ENCODE measurements around the gene RAB19.
A peak's percentile ranks its signal among the peaks of the same experiment; 100 is the strongest.
"Not testable (repeated sequence)": the region's sequence is repeated elsewhere in the genome, so short reads cannot be mapped to it uniquely, and the experiment has no call there.

Gene RAB19

DNA sequence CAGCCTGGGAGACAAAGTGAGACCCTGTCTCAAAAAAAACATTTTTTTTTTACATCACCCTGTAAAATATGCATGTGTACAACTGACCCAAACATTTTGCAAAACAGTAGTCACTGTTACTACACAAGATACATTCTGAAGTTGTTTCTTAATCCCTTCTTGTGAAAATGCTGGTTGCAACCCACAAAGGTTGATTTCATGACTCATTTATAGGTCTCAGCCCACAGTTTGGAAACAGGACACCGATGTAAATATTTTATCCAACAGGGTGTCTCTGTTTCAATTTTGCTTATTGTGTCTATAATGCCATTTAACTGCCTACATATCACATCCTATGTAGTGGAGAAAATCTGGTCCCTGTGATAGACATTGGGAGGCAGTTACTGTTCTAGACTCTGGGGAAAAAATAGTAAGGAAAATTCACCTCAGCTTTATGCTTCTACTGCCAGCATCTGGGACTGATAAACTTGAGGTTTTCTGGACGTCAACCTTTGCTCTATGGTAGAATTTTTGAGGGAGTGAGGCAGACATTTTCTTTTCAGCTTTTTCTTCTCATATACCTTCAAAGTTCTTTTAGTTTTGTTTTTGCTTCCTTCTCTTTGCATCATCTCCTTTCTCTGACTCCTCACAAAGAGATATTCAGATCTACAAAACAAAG, 1.6 kb upstream of the RAB19 start:
- DNase-seq: no peak

DNA sequence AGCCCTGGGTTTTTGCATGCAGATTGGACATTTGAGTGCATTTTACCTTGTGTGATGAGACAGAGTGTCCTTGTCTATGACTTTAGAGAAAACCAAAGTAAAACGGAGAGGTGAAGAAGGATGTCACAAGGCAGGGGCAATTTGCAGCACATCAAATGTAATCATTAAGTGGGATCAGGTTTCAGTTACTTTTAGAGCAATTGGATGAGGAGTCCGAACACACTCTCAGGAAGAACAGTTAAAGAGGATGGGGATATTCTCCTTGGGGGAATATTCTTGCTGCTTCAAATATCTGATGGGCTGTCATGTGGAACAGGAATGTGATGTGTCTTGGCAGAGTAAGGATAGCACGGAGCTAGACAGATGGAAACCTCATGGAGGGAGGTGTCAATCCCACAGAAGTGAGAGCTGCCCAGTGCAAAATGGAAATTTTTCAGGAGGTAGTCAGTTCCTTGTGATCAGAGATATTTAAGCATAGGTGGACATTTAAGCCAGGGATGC, 757 bp downstream of the RAB19 start:
- DNase-seq: no peak

DNA sequence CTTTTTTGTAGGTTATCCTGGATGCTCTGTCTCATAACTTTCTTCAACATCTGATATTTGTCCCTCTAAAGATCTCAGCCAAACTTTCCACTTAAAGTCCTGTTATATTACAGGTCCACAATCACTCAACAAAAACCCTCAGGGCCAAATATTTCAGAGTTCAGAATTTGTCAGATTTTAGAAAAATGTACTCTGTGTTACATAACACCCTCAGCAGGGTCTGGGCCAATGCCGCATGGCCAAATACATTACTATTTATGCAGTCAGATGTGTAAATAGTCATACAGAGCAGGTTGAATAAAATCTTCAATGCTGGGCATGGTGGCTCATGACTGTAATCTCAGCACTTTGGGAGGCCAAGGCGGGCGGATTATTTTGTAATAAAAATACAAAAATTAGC, 11.5 kb downstream of the RAB19 start:
- no peak for DNase-seq

DNA sequence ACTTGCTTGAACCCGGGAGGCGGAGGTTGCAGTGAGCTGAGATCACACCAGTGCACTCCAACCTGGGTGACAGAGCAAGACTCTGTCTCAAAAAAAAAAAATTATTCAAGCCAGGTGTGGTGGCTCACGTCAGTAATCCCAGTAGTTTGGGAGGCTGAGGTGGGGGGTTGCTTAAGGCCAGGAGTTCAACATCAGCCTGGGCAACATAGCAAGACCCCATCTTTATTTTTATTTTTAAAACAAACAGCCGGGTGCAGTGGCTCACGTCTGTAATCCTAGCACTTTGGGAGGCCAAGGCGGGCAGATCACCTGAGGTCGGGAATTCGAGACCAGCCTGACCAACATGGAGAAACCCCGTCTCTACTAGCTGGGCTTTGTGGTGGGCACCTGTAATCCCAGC, 12.0 kb downstream of the RAB19 start:
- not testable (repeated sequence) for DNase-seq

DNA sequence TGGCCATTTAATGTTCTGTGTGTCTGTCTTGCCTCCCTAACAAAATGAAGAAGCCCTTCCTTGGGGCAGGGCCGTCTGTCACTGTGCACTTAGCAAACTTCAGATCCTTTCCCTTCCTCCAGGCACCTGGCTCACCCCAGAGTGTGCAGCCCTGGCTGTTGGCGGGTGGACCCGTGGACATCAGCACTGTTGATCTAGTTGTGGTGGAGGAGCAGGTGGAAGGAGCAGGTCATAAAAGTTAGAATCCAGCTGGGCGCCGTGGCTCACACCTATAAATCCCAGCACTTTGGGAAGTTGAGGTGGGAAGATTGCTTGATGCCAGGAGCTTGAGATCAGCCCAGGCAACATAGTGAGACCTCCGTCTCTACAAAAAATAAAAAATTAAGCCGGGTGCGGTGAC, 12.7 kb downstream of the RAB19 start:
- no peak for DNase-seq

DNA sequence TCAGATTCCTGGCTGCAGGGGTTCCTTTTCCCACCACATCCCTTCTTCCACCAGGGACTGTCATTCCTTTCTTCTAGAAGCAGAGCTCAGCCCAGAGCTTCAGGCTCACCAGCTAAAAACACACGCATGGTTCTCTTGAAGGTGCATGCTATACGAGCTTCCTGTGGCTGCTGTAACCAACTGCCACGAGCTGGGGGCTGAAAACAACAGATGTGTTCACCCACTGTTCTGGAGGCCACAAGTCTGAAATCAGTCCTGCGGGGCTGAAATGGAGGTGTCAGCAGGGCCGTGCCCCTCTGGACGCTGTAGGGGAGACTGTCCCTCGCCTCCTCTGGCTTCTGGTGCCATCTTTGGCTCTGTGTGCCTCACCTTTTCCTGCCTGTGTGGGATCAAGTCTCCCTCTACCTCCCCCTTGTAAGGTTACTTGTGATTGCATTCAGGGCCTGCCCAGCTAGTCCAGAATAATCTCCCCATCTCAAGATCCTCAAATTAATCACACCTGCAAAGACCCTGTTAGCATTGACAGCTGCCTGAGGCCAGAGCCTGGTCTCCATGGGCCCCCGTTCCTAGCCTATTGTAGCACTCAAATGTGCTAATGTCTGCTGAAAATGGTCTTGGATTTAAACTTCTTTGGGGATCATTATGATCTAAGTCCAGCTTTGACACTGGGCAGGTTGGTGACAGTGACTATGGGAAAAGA, 13.7 kb downstream of the RAB19 start:
- DNase-seq: no peak

DNA sequence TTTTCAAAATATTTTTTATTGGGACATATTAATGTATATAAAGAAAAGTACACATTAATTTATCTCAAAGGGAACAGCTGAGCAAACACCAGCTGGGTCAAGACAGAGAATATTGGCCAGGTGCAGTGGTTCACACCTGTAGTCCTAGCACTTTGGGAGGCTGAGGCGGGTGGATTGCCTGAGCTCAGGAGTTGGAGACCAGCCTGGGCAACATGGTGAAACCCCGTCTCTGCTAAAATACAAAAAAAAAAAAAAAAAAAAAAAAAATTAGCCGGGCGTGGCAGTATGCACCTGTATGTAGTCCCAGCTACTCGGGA, 14.3 kb downstream of the RAB19 start:
- peak; percentile 22 for DNase-seq

DNA sequence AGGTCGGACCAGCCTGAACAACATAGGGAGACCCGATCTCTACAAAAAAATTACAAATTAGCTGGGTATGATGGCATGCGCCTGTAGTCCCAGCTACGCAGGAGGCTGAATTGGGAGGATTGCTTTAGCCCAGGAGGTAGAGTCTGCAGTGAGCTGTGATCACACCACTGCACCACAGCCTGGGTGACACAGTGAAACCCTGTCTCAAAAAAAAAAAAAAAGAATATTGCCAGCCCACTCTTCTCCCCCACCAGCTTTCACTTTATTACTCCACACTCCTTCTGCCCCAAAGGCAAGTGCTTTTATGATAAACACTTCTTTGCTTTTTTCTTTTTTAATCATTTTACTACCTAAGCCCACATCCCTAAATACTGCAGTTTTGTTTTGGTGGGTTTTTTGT, 14.8 kb downstream of the RAB19 start:
- DNase-seq: no peak

DNA sequence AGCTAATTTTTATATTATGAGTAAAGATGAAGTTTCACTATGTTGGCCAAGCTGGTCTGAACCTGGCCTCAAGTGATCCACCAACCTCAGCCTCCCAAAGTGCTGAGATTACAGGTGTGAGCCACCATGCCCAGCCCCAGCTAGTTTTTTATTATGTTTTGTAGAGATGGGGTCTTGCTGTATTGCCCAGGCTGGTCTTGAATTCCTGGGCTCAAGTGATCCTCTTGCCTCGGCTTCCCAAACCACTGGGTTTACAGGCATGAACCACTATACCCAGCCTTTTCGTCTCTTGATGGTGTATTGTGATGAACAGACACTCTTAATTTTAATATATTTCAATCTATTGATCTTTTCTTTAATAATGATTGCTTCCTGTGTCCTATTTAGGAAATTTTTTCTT, 17.7 kb downstream of the RAB19 start:
- DNase-seq: no peak

DNA sequence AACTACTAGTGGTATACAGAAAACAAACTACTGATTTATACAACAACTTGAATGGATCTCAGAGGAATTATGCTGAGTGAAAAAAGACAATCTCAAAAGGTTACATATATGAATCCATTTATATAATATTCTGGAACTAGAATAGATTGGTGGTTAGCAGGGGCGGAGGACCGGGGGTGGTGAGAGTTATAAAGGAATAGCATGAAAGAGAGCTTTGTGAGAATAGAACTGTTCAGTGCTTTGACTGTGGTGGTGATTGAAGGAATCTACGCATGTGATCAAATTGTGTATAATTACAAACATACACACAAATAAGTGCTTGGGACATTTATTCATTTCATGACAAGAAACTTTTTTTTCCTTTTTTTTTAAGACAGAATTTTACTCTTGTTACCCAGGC, 19.6 kb downstream of the RAB19 start:
- DNase-seq: no peak

DNA sequence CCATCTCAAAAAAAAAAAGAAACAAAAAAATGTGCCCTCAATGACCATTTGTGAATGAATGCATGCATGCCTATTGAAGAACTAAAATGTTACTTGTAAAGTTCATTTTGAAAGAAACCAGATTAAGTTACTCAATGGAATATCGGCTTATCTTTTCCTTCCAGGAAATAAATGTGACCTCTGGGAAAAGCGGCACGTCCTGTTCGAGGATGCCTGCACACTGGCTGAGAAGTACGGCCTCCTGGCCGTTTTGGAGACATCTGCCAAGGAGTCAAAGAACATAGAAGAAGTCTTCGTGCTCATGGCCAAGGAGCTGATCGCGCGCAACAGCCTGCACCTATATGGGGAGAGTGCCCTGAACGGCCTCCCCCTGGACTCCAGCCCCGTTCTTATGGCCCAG, 21.9 kb downstream of the RAB19 start:
- no peak for DNase-seq

DNA sequence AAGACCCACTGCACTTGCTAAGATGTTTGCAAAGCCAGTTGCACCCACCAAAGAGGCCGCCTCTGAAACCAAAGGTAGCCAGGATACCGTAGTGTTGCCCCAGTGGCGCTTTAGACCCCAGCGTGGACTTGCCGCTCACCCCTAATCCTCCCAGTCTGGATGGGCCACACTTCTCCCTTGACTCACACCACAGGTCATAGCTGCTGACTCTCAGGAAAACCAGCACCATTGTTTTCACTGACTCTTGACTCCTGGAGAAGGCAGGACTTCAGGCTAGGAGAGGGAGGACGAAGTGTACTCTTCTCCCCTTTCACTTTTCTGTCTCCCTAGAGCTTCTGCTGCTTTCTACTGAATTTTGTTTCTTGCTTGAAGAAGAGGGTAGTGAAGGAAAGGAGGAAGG, 22.3 kb downstream of the RAB19 start:
- DNase-seq: no peak

DNA sequence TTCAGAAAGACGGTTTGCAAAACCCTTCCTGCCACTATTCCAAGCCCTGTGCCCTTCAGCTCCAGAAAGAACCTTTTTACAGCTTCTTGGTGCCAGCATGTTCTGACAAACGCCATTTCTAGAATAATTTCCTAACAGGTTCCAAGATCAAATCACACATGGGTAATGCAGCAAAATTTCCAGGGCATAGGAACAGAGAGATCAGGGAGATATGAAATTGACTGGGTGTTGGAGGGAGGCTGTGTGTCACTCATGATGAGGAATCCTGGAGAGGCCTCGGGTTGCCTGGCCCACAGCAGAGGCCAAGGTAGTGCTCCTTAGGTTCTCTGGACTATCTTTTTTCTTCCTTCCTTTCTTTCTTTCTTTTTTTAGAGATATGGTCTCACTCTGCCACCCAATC, 29.5 kb downstream of the RAB19 start:
- no peak for DNase-seq

DNA sequence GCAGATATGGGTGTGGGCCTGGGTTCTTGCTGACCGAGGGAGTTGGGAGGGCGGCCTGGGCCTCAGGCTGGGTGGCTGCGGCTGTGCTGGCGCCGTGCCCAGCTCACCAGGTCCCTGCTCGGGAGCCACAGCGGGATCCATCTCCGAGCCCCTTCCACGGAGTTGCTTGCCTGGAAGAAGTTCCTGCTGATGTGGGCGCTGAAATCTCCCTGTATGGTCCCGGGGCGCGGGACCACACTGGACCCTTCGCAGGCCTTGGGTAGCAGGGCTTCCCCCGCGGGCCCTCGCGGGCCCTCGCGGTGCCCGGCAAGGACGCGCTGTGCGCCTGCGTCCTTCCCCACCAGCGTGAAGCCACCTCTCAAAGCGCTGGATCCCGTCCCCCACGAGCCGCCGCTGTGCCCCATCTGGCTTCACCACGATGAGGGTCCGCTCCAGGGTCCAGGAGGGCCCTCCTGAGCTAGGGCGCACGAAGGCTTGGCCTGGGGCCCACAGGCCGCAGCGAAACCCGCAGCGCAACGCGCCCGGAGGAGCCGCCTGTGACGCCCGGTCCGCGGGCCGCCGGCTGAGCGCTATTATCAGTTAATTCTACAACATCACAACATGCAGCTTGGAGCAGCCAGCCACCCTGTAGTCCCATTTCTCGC, 31.5 kb downstream of the RAB19 start:
- DNase-seq: no peak

DNA sequence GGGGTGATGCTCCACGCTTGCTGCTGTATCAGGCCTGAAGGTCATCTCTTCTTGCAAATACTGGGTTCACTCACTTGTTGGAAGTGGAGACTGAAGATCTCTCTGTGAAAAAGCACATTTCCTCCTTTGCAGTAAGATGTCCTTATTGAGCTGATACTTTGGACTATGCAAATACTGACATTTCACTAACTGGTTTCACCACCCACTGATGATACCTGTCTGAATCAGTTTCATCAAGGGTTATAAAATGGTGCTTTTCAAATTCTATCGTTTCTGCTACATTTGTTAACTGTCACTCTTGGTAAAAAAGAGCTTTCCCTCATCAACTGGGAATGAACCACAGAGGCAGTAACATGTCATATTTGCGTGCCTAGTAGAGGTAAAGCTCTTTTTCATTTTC, 35.5 kb downstream of the RAB19 start:
- DNase-seq: no peak

DNA sequence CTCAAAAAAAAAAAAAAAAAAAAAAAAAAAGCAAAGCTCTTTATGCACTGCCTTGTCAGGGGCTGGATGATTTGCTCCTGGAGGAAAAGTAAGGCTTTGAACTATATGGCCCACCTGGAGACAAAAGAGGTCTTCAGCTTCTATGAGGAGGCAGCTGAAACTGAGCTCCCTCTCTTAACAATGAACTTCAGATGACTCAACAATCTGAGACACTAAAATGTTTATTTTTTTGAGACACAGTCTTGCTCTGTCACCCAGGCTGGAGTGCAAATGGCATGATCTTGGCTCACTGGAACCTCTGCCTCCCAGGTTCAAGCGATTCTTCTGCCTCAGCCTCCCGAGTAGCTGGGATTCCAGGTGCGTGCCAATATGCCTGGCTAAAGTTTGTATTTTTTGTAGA, 36.7 kb downstream of the RAB19 start:
- DNase-seq: no peak

DNA sequence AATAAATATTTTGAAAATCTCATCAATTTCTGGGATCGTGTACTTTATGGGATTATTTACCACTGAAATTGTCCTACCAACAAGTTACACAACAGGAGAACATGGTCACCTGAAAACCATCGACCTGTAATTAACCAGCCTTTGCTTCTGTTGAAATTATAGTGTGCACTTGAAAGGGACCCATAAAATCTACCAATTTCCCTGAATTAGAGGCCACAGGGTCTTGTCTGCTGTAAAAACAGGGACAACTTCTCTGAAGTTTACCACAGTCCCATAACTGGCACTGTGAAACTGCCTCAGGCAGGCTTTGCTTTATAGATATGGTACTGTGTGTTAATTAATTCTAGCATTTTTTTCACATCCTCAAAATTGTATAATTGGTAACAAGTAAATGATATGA, 37.7 kb downstream of the RAB19 start:
- DNase-seq: no peak

DNA sequence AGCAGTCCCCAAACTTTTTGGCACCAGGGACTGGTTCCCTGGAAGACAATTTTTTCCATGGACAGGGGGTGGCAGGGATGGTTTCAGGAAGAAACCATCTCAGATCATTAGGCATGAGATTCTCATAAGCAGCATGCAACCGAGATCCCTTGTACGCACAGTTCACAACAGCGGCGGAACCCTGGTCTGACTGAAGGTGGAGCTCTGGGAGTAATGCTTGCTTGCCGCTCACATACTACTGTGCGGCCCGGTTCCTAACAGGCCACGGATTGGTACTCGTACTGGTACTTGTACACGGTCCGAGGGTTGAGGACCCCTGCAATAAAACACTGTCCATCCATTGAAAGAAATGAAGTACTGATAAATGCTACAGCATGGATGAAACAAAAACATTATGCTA, 42.6 kb downstream of the RAB19 start:
- DNase-seq: no peak

DNA sequence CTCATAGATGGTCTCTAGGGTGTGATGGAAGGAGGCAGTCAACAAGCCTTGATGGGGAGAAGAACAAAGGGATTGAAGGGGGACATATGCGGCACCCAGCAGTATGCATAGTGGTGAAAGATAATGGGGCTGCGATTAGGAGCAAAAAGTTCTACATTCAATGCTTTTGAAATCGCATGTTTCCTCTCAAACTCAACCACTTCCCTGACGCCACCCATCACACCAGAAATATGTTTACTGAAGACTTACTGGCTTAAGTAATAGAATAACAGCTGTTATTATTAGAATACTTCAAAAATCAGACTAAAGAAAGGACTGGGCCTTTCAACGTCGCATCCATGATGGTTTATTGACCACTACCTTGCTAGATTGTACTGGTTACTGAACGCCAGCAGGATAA, 44.0 kb downstream of the RAB19 start:
- no peak for DNase-seq

DNA sequence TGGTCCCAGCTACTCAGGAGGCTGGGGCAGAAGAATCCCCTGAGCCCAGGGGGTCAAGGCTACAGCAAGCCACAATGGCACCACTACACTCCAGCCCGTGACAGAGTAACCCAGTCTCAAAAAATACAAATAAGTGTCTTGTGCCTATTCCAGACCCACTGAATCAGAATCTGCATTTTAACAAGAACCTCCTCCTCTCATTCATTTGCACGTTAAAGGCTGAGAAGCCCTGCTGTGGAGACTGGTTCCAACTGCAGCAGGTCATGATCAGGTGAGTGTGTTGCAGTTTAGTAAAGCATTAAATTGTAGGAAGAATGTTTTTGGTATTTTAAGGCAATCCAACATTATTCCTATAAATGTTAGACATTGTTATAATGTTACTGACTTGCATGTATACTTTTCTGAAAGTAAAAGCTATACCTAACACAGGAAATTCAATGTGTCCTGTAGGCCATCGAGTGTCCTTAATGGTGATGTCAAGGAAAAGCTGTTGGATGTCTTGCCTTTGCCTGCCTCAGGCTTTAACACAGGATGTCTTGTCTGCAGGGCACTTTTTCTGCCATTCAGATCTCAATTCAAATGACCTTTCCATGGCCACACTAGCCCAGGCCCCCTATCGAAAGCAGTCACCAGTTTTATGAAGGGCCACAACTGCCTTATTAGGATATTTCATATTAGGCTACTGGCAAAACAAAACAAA, 45.1 kb downstream of the RAB19 start:
- no peak for DNase-seq

DNA sequence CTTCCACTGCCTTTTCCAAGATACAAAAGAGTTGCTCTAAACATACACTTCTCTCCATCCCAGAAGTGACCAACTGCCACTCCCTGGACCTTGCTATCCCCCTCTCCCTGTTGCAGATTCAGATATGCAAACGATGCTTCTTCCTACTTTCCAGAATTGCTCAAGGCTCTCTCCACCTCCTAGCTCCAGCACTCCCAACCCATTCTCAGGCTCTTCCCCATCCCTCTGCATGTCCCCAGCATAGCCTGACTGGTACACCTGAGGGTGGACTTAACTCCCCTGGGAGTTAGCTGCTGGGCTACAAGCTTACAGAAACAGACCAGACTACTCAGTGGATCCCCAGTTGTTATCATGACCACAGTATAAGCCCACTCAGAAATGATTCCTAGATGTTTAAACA, 47.9 kb downstream of the RAB19 start:
- no peak for DNase-seq

DNA sequence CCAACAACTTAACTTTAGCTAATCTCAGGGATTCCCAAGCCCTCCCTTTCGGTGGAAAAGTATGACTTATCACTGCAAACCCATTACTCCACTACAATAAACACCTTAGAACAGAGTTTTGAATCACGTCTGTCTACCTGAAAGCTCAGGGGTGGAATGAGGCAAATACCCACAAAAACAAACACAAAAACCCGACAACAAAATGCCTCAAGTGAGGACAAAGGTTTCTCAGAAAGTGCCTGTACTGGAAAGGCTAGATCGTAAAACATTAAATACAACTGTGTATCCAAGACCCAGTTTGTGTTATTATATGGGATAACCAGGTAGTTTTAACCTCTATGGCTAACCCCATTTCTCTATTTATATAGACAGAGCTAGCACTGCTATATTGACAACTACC, 49.4 kb downstream of the RAB19 start:
- DNase-seq: no peak

DNA sequence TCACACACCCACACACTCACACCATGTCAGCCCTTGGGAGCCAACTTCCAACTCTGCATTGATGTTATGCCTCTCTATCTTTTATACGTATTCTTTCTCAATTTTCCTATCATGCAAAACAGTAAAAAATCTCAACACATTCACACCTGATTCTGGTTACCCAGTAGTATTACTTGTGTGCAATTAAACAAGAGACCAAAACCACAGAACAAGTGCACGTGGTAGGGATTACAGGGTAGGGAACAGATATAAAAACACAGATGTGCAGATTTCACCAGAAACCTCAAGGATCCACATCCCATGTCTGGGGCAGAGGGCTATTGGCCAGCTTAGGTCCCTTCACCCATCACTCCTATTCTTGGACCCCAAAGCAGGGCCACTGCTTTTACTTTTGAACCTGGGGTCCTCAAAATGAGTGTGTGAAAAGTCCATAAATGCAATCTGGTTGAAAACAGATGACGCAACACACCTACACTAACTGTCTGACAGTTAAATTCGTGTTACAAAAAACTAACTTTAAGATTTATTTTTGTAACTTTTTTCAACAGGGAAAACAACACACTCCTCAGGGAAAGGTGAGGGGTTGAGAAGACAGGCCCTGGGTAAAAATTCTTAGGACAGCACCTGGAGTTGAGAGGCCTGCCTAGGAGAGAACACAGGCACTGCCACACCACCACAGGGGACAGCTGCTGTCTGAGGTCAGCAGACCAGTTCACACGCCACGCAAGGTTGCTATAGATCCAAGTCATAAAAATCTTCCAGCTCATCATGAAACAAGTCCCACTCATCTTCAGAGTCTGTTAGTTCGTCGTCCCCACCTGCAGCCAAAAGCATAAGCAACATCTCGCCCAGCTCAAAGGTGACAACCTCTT, 50.2 kb downstream of the RAB19 start:
- DNase-seq: not testable (repeated sequence)

Measured in NCI-H1092 (cell line).